Parathyroid adenoma (tissue), 2 donors: ENCODE results near the gene RNU6-1.

Experiments
- H2AFZ ChIP-seq: fragments of 300-600 bp; sonication (generic); one replicate; pipeline ENCODE4 v1.7.0; 2017; ENCODE audit warnings: antibody characterized with exemption, mild to moderate bottlenecking
- H3K27ac ChIP-seq: fragments of 300-600 bp; sonication (generic); one replicate; pipeline ENCODE4 v1.7.0; 2017
- H3K27me3 ChIP-seq: fragments of 300-600 bp; sonication (generic); one replicate; pipeline ENCODE4 v1.7.0; 2017; ENCODE audit warnings: low read length; ENCODE audit not compliant: control insufficient read depth, insufficient read depth
- H3K36me3 ChIP-seq: fragments of 300-600 bp; sonication (generic); one replicate; pipeline ENCODE4 v1.7.0; 2017; ENCODE audit warnings: low read length; ENCODE audit not compliant: control insufficient read depth, insufficient read depth
- H3K4me1 ChIP-seq: fragments of 300-600 bp; sonication (generic); one replicate; pipeline ENCODE4 v1.7.0; 2017; ENCODE audit warnings: control low read depth
- H3K4me2 ChIP-seq: fragments of 300-600 bp; sonication (generic); one replicate; pipeline ENCODE4 v1.7.0; 2017; ENCODE audit warnings: low read length
- H3K4me3 ChIP-seq: fragments of 300-600 bp; sonication (generic); one replicate; pipeline ENCODE4 v1.7.0; 2017; ENCODE audit warnings: low read depth, low read length
- H3K79me2 ChIP-seq: fragments of 300-600 bp; sonication (generic); one replicate; pipeline ENCODE4 v1.7.0; 2017; ENCODE audit warnings: control low read depth
- H3K9ac ChIP-seq: fragments of 300-600 bp; sonication (generic); one replicate; pipeline ENCODE4 v1.7.0; 2017; ENCODE audit warnings: mild to moderate bottlenecking
- H3K9me3 ChIP-seq: fragments of 300-600 bp; sonication (generic); one replicate; pipeline ENCODE4 v1.7.0; 2017; ENCODE audit warnings: low read length; ENCODE audit not compliant: control insufficient read depth
- TF ChIP-seq, protein P1 (sequence below): fragments of 300-600 bp; sonication (generic); IDR thresholded peaks from one replicate; pipeline ENCODE4 v1.7.0; 2017; ENCODE audit warnings: antibody characterized with exemption, mild to moderate bottlenecking
- donor health status: primary hyperparathyroidism.

RNU6-1 gene

DNA sequence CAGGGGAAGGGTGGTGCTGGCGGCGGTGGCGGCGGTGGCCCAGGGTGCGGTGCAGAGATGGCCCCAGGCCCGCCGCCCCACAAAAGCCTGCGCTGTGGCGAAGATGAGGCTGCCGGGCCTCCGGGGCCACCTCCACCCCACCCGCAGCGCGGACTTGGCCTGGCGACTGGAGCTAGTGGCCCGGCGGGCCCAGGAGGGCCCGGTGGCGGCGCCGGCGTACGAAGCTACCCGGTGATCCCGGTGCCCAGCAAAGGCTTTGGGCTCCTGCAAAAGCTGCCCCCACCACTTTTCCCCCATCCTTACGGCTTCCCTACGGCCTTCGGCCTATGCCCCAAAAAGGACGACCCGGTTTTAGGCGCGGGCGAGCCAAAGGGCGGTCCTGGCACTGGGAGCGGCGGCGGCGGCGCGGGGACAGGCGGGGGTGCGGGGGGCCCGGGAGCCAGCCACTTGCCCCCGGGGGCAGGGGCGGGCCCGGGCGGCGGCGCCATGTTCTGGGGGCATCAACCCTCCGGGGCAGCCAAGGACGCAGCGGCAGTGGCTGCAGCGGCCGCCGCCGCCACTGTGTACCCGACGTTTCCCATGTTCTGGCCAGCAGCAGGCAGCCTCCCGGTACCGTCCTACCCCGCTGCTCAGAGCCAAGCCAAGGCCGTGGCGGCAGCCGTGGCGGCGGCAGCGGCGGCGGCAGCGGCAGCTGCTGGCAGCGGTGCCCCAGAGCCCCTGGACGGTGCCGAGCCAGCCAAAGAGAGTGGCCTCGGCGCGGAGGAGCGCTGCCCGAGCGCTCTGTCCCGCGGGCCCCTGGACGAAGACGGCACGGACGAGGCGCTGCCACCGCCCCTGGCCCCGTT is 12.9 kb downstream of the RNU6-1 start:
- no peak overlapping the region for H3K9ac ChIP-seq
- TF ChIP-seq, protein P1, sequence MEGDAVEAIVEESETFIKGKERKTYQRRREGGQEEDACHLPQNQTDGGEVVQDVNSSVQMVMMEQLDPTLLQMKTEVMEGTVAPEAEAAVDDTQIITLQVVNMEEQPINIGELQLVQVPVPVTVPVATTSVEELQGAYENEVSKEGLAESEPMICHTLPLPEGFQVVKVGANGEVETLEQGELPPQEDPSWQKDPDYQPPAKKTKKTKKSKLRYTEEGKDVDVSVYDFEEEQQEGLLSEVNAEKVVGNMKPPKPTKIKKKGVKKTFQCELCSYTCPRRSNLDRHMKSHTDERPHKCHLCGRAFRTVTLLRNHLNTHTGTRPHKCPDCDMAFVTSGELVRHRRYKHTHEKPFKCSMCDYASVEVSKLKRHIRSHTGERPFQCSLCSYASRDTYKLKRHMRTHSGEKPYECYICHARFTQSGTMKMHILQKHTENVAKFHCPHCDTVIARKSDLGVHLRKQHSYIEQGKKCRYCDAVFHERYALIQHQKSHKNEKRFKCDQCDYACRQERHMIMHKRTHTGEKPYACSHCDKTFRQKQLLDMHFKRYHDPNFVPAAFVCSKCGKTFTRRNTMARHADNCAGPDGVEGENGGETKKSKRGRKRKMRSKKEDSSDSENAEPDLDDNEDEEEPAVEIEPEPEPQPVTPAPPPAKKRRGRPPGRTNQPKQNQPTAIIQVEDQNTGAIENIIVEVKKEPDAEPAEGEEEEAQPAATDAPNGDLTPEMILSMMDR: no peak
- no peaks in the 10 kb centered on the region for H3K36me3 ChIP-seq
- H3K79me2 ChIP-seq: no peaks in the 10 kb centered on the region
- no peak overlapping the region for H3K4me3 ChIP-seq
- no peaks in the 10 kb centered on the region for H3K9me3 ChIP-seq
- no peak overlapping the region for H3K27ac ChIP-seq
- H2AFZ ChIP-seq: no peak overlapping the region
- H3K27me3 ChIP-seq: peaks cover 3% of the 10 kb centered on the region
- H3K4me2 ChIP-seq: no peak overlapping the region
- no peaks in the 10 kb centered on the region for H3K4me1 ChIP-seq

DNA sequence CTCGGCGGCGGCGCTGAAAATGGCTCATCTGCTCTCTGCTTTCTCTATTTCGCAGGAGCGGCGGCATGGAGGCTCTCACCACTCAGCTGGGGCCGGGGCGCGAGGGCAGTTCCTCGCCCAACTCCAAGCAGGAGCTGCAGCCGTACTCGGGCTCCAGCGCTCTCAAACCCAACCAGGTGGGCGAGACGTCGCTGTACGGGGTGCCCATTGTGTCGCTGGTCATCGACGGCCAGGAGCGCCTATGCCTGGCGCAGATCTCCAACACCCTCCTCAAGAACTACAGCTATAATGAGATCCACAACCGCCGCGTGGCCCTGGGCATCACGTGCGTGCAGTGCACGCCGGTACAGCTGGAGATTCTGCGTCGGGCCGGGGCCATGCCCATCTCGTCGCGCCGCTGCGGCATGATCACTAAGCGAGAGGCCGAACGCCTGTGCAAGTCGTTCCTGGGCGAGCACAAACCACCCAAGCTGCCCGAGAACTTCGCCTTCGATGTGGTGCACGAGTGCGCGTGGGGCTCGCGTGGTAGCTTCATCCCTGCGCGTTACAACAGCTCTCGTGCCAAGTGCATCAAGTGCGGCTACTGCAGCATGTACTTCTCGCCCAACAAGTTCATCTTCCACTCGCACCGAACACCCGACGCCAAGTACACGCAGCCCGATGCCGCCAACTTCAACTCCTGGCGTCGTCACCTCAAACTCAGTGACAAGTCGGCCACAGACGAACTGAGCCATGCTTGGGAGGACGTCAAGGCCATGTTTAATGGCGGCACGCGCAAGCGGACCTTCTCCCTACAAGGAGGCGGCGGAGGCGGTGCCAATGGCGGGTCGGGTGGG is 13.7 kb downstream of the RNU6-1 start:
- H3K9me3 ChIP-seq: no peaks in the 10 kb centered on the region

DNA sequence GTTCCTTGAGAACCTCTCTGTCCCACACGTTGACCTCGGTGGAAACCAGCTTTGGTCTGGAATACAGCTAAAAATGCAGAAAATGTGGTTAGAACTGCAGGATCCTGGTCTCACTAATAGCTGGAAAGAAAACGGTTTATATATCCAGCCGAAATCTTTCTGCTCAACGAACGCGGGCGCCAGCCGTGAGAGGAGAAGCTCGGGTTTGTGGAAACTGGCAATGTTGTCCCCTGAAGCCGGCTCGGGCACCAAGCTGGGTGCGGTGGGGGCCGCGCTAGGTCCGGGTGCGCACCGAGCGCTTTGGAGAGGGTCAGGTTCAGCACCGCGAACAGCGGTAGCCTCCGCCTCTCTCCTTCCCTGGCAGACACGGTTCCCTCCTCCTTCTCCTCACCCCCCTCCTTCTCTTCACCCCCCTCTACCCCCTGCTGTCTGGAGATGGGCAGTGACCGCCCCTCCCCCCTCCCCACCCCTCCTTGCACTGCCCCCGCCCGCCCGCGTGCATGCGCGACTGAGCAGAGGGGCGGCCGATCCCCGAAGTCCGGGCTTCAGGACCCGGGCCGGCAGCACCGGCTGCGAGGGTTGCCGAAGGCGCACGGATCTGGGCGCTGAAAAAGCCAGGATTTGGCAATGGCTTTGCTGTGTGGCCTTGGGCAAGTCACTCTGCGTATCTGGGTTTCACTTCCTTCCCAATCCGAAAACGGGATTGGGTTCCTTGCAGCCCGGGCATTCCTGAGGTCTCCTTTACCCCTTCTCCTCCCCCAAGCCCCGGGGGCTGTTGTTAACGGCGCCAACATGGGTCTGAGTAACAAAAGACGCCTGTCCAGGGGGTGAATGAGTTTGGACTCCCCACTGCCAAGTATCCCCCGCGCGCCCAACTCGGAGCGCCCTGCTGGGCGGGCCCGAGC is 14.6 kb downstream of the RNU6-1 start, which contains the start of gene SKOR1:
TSS of gene SKOR1 (plus strand) at position 534 of the 905 bp plus-strand sequence. CDS start at position 628, 94 bp downstream.
- Histone ChIP-seq H2AFZ (no peak within 1 kb of the TSS), H3K4me3 (no peak within 1 kb of the TSS), H3K36me3 (no peaks in the 10 kb centered on the region), H3K27ac (no peak within 1 kb of the TSS), H3K9me3 (no peaks in the 10 kb centered on the region), H3K4me1 (no peaks in the 10 kb centered on the region), H3K79me2 (no peaks in the 10 kb centered on the region), H3K27me3 (peaks cover 3% of the 10 kb centered on the region), H3K9ac (no peak within 1 kb of the TSS), H3K4me2 (peak within 1 kb of the TSS; percentile 42)
- TF ChIP-seq, protein P1: no peak

More for the DNA sequence above, 13.7 kb downstream of the RNU6-1 start:
- Histone ChIP-seq H3K36me3 (no peaks in the 10 kb centered on the region), H3K9ac (no peak overlapping the region), H3K4me1 (no peaks in the 10 kb centered on the region), H3K27ac (no peak overlapping the region), H3K4me2 (peak overlapping the region; percentile 42), H3K4me3 (no peak overlapping the region), H2AFZ (no peak overlapping the region), H3K27me3 (peaks cover 3% of the 10 kb centered on the region), H3K79me2 (no peaks in the 10 kb centered on the region)
- TF ChIP-seq, protein P1: no peak

GRCh38 chr15:67824197-67824968 is 15.5 kb downstream of the RNU6-1 start:
- peaks cover 3% of the 10 kb centered on the region for H3K27me3 ChIP-seq

More at GRCh38 chr15:67824197-67824968, 15.5 kb downstream of the RNU6-1 start:
- Histone ChIP-seq H3K4me1 (no peaks in the 10 kb centered on the region), H3K4me2 (no peak overlapping the region), H3K9me3 (no peaks in the 10 kb centered on the region), H3K36me3 (no peaks in the 10 kb centered on the region), H2AFZ (no peak overlapping the region), H3K4me3 (no peak overlapping the region), H3K9ac (no peak overlapping the region), H3K79me2 (no peaks in the 10 kb centered on the region), H3K27ac (no peak overlapping the region)
- TF ChIP-seq, protein P1: no peak
